Globus pallidus (tissue), 1 donor: Measurements from ENCODE around the gene SLCO3A1.

Source experiments
- DNase-seq: peaks from one replicate; pipeline ENCODE4 v3.0.0-alpha.2; 2015; ENCODE audit warnings: low spot score

The SLCO3A1 gene

GRCh38 chr15:92100751-92101150 lies 247.2 kb downstream of the SLCO3A1 start:
- DNase-seq: no peak

GRCh38 chr15:92101708-92102394 lies 248.3 kb downstream of the SLCO3A1 start:
- DNase-seq: no peak

- DNase-seq: no peak
These were observed 248.9 kb downstream of the SLCO3A1 start for GRCh38 chr15:92102395-92102755.

- DNase-seq: no peak
These were observed 250.6 kb downstream of the SLCO3A1 start for GRCh38 chr15:92104072-92104471.

- DNase-seq: no peak
These were observed 252.1 kb downstream of the SLCO3A1 start for GRCh38 chr15:92105611-92106010.

- no peak for DNase-seq
These were observed 254.0 kb downstream of the SLCO3A1 start for GRCh38 chr15:92107510-92107909.

GRCh38 chr15:92109191-92109873 lies 255.8 kb downstream of the SLCO3A1 start:
- no peak for DNase-seq

- no peak for DNase-seq
These were observed 257.8 kb downstream of the SLCO3A1 start for GRCh38 chr15:92111291-92111690.

- DNase-seq: no peak
These were observed 258.2 kb downstream of the SLCO3A1 start for GRCh38 chr15:92111751-92112150.

GRCh38 chr15:92112180-92112579 lies 258.7 kb downstream of the SLCO3A1 start:
- peak; percentile 86 for DNase-seq

GRCh38 chr15:92112711-92113110 lies 259.2 kb downstream of the SLCO3A1 start:
- DNase-seq: peak; percentile 68

- DNase-seq: no peak
These were observed 260.3 kb downstream of the SLCO3A1 start for GRCh38 chr15:92113832-92114231.

- DNase-seq: no peak
These were observed 262.3 kb downstream of the SLCO3A1 start for GRCh38 chr15:92115834-92116233.

GRCh38 chr15:92116330-92116729 lies 262.8 kb downstream of the SLCO3A1 start:
- no peak for DNase-seq

- no peak for DNase-seq
These were observed 263.8 kb downstream of the SLCO3A1 start for GRCh38 chr15:92117261-92117731.

- no peak for DNase-seq
These were observed 264.8 kb downstream of the SLCO3A1 start for GRCh38 chr15:92118162-92118935.

GRCh38 chr15:92118936-92119325 lies 265.4 kb downstream of the SLCO3A1 start:
- no peak for DNase-seq

GRCh38 chr15:92120094-92120795 lies 266.7 kb downstream of the SLCO3A1 start:
- no peak for DNase-seq

GRCh38 chr15:92121047-92121446 lies 267.5 kb downstream of the SLCO3A1 start:
- DNase-seq: no peak

- no peak for DNase-seq
These were observed 268.8 kb downstream of the SLCO3A1 start for GRCh38 chr15:92122259-92122658.

- DNase-seq: peak; percentile 95
These were observed 270.6 kb downstream of the SLCO3A1 start for GRCh38 chr15:92123962-92124656.

GRCh38 chr15:92124657-92125010 lies 271.1 kb downstream of the SLCO3A1 start:
- no peak for DNase-seq
